GM18861 (cell line): ENCODE data around the gene SLC25A26.

Experiments used
- ATAC-seq: cut with Tn5 transposase; IDR thresholded peaks from one replicate; pipeline ENCODE4 v1.9.1; 2021; ENCODE audit not compliant: unreplicated experiment

SLC25A26 gene

GRCh38 chr3:66427352-66427751 is 206.6 kb downstream of the SLC25A26 start:
- ATAC-seq, result no peak

GRCh38 chr3:66427951-66428474 is 207.2 kb downstream of the SLC25A26 start:
- ATAC-seq, result no peak
